A549 (cell line): ENCODE data around the gene CCN5. TPM values are rescaled to one million over a fixed set of nuclear protein-coding genes. Genes with fewer than 3 reads are reported as not detected.

Experiments
- ATAC-seq, 2 experiments: fragments of 200-7000 bp in 1 of 2; fragments of >200 bp in 1 of 2; cut with Nextera tagmentation in 1 of 2; cut with Tn5 transposase in 1 of 2; 3 replicates each; pipeline versions ENCODE4 v1.8.0 to v1.9.1; 2018 to 2020; ENCODE audit warnings: mild to moderate bottlenecking in 1 of 2, moderate library complexity in 1 of 2
- CTCF ChIA-PET: fragments of 300-600 bp; sonication (Branson Sonifier 250); formaldehyde crosslinking; extraction: SDS; loops from one replicate; lab custom pipeline; 2021; ENCODE audit warnings: antibody characterized with exemption, inconsistent platforms; lab: Yijun Ruan, JAX
- POLR2A ChIA-PET: fragments of 350-600 bp; formaldehyde crosslinking; extraction: SDS; loops from one replicate; lab custom pipeline; 2021; ENCODE audit warnings: antibody characterized with exemption, inconsistent platforms; lab: Yijun Ruan, JAX
- DNase-seq, 2 experiments: peaks; one replicate each; pipeline versions ENCODE4 v3.0.0 to v3.0.0-alpha.2; 2011 to 2016; ENCODE audit warnings: low read depth in 1 of 2, low spot score in 1 of 2
- FAIRE-seq: peaks from 2 replicates; lab custom pipeline; 2011; peaks lifted over from hg19 to GRCh38; lab: Jason Lieb, UNC
- H3K27ac ChIP-seq, 2 experiments: fragments of >200 bp; sonication (Bioruptor Twin); formaldehyde crosslinking; 3 replicates each; pipeline ENCODE4 v1.5.1; 2016 to 2017
- H3K4me1 ChIP-seq: fragments of >200 bp; sonication (Bioruptor Twin); formaldehyde crosslinking; 3 replicates; pipeline ENCODE4 v1.6.1; 2016
- H3K4me2 ChIP-seq: fragments of >200 bp; sonication (Bioruptor Twin); formaldehyde crosslinking; 3 replicates; pipeline ENCODE4 v1.6.1; 2016
- H3K4me3 ChIP-seq: fragments of >200 bp; sonication (Bioruptor Twin); formaldehyde crosslinking; 3 replicates; pipeline ENCODE4 v1.5.1; 2016
- H3K9me3 ChIP-seq: fragments of >200 bp; sonication (Bioruptor Twin); formaldehyde crosslinking; 3 replicates; pipeline ENCODE4 v1.6.1; 2016
- BCL3 ChIP-seq: fragments of >200 bp; sonication (Bioruptor Twin); formaldehyde crosslinking; IDR thresholded peaks from 3 replicates; pipeline ENCODE4 v1.6.1; 2016
- CBX2 ChIP-seq: fragments of 200-600 bp; sonication (generic); IDR thresholded peaks from 2 replicates; pipeline ENCODE4 v1.6.1; 2016; ENCODE audit warnings: low read depth, mild to moderate bottlenecking, borderline replicate concordance
- CHD4 ChIP-seq: fragments of 200-600 bp; sonication (generic); IDR thresholded peaks from 2 replicates; pipeline ENCODE4 v1.6.1; 2016; ENCODE audit warnings: antibody characterized with exemption, mild to moderate bottlenecking, borderline replicate concordance
- CTCF ChIP-seq: fragments of >200 bp; sonication (Bioruptor Twin); formaldehyde crosslinking; IDR thresholded peaks from 3 replicates; pipeline ENCODE4 v1.5.1; 2016
- EHMT2 ChIP-seq: fragments of 200-600 bp; sonication (generic); IDR thresholded peaks from 2 replicates; pipeline ENCODE4 v1.6.1; 2016; ENCODE audit warnings: antibody characterized with exemption, low read depth, mild to moderate bottlenecking, moderate library complexity
- ELK1 ChIP-seq: fragments of 150-350 bp; IDR thresholded peaks from 2 replicates; pipeline ENCODE4 v1.6.1; 2014; ENCODE audit warnings: low read depth, mild to moderate bottlenecking, low read length
- HMGXB4 ChIP-seq: fragments of 250-450 bp; sonication (Bioruptor Pico); IDR thresholded peaks from 2 replicates; pipeline ENCODE4 v1.5.0; 2021; ENCODE audit warnings: mild to moderate bottlenecking, moderate library complexity, borderline replicate concordance
- HOXA7 ChIP-seq: fragments of 250-450 bp; sonication (Bioruptor Pico); IDR thresholded peaks from 2 replicates; pipeline ENCODE4 v1.5.0; 2020; ENCODE audit warnings: mild to moderate bottlenecking, moderate library complexity
- HOXB13 ChIP-seq: fragments of 250-450 bp; sonication (Bioruptor Pico); IDR thresholded peaks from 2 replicates; pipeline ENCODE4 v1.5.0; 2020; ENCODE audit warnings: low read depth, mild to moderate bottlenecking, moderate library complexity
- MAFK ChIP-seq: fragments of 450-650 bp; IDR thresholded peaks from 2 replicates; pipeline ENCODE4 v1.6.1; 2014; ENCODE audit not compliant: partially characterized antibody
- MAZ ChIP-seq: fragments of 150-350 bp; IDR thresholded peaks from 2 replicates; pipeline ENCODE4 v1.6.1; 2014; ENCODE audit warnings: antibody characterized with exemption, low read depth, low read length, borderline replicate concordance
- PHF8 ChIP-seq: fragments of 200-600 bp; sonication (generic); IDR thresholded peaks from 2 replicates; pipeline ENCODE4 v1.6.1; 2016; ENCODE audit warnings: low read depth, mild to moderate bottlenecking, antibody characterized with exemption, moderate library complexity, borderline replicate concordance
- REST ChIP-seq: fragments of 200-600 bp; sonication (generic); IDR thresholded peaks from 2 replicates; pipeline ENCODE4 v1.6.1; 2016; ENCODE audit warnings: antibody characterized with exemption, mild to moderate bottlenecking, moderate library complexity
- RNF2 ChIP-seq: fragments of 200-600 bp; sonication (generic); IDR thresholded peaks from 2 replicates; pipeline ENCODE4 v1.6.1; 2016; ENCODE audit warnings: low read depth, mild to moderate bottlenecking, antibody characterized with exemption, moderate library complexity, borderline replicate concordance
- TFCP2L1 ChIP-seq: fragments of 250-450 bp; sonication (Bioruptor Pico); IDR thresholded peaks from 2 replicates; pipeline ENCODE4 v1.5.0; 2021; ENCODE audit warnings: mild to moderate bottlenecking
- TP53 ChIP-seq: fragments of 250-450 bp; sonication (Bioruptor Pico); IDR thresholded peaks from 2 replicates; pipeline ENCODE4 v1.5.0; 2021; ENCODE audit warnings: mild to moderate bottlenecking, moderate library complexity
- USF2 ChIP-seq: fragments of 450-650 bp; IDR thresholded peaks from 2 replicates; pipeline ENCODE4 v1.6.1; 2014; ENCODE audit warnings: antibody characterized with exemption
- ZNF302 ChIP-seq: fragments of 250-450 bp; sonication (Bioruptor Pico); IDR thresholded peaks from 2 replicates; pipeline ENCODE4 v1.9.0; 2021; ENCODE audit warnings: inconsistent platforms, mild to moderate bottlenecking, moderate library complexity
- WGBS: methylation state at CpG from one replicate; pipeline ENCODE4 v1.1.6; 2017; ENCODE audit errors: missing lambda C conversion rate; 5-methylcytosine and 5-hydroxymethylcytosine counted together
- polyA plus RNA-seq, 4 experiments: library from polyadenylated mRNA; depleted of rRNA in 3 of 4; stranded (reverse); fragments of >200 nt; fragmentation: RNase III in 1 of 4; extraction: RNeasy Plus Mini Kit Qiagen cat#74134 plus additional on column Dnase treatment in 1 of 4; gene quantifications; 2 replicates in 3 of 4; 3 replicates in 1 of 4; pipeline ENCODE4 v1.2.3, GENCODE V29; 2011 to 2017

The CCN5 gene
- polyA plus RNA-seq, 2 of the 4 experiments (the other 2 are of a cell fraction): 9.9 to 11.1 TPM

- Histone ChIP-seq H3K9me3 (no peaks in the 10 kb centered on the region), H3K4me2 (no peak overlapping the region)
- no peak for ATAC-seq
- TF ChIP-seq HOXA7 (no peak), USF2 (no peak), REST (no peak), CHD4 (no peak), HOXB13 (no peak), ELK1 (no peak), TFCP2L1 (CRISPR knock-in tag) (no peak), EHMT2 (no peak), HMGXB4 (CRISPR knock-in tag) (no peak), CTCF (no peak), MAZ (no peak), PHF8 (no peak), RNF2 (no peak), BCL3 (no peak), TP53 (no peak), MAFK (no peak), CBX2 (no peak), ZNF302 (CRISPR knock-in tag) (no peak)
- TF ChIP-seq, all 56 proteins: peak for 0
- WGBS: 84% methylated on average over 11 of the region's 11 CpGs
- FAIRE-seq (no peak), DNase-seq (no peak)
- Histone ChIP-seq H3K4me3 (no peak overlapping the region), H3K27ac (peak overlapping the region; percentile 45 to 80; a peak in 4 of 6 replicates), H3K4me1 (peaks cover 57% of the 10 kb centered on the region)
- ChIA-PET CTCF (interaction anchor here (0.8 to 7.3 kb wide), 9 partner anchors 9 to 48 kb away, joined by 3 to 58 read pairs (median 4); partner anchors contain the start of gene CCN5), POLR2A (no interaction called here)
These were observed 14.9 kb upstream of the CCN5 start for GRCh38 chr20:44700306-44700705.
